Measurements from ENCODE around the gene HOXC5. TPM values are rescaled to one million over a fixed set of nuclear protein-coding genes. Genes with fewer than 3 reads are reported as not detected.

Gene HOXC5
- total and polyA plus RNA-seq, 12 donors: 0.01 TPM; not detected in 11

DNA sequence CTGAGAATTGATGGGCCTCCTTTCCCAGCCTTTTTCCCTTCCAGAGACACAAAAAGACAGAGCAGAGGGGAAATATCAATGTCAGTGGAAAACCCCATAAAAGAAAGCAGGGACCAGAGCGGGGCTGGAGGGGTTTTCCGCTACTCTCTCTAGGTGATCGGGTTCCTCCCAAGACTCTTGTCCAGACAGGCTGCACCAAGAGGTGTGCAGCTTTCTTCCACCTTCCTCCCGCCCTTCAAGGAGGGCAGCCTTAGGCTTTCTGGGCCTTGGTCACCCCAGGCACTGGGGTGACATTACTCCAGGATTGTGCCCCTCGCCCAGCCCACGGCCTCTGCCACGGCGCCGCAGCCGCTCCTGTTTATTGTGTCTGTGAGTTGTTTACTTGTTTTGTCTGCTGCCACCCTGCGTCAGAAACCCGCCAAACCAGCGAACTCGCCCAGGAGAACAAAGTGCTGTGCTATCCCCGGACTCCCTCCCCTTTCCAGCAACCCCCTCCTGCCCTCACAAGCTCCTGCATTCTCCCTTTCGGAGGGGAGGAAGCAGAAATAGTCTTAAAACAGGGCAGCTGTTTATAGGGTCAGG lies 11.3 kb upstream of the HOXC5 start:
- H3K4me1 ChIP-seq: peaks cover 5 to 35% (median 29%) of the 10 kb centered on the region in 9 donors
- DNase-seq: no peak
- no peak overlapping the region for H3K27ac ChIP-seq
- H3K27me3 ChIP-seq: peaks cover 6 to 100% (median 97%) of the 10 kb centered on the region in 7 donors
- WGBS, 2 donors: 44 to 51% methylated on average over 16 of the region's 16 CpGs
- TF ChIP-seq, protein P1, sequence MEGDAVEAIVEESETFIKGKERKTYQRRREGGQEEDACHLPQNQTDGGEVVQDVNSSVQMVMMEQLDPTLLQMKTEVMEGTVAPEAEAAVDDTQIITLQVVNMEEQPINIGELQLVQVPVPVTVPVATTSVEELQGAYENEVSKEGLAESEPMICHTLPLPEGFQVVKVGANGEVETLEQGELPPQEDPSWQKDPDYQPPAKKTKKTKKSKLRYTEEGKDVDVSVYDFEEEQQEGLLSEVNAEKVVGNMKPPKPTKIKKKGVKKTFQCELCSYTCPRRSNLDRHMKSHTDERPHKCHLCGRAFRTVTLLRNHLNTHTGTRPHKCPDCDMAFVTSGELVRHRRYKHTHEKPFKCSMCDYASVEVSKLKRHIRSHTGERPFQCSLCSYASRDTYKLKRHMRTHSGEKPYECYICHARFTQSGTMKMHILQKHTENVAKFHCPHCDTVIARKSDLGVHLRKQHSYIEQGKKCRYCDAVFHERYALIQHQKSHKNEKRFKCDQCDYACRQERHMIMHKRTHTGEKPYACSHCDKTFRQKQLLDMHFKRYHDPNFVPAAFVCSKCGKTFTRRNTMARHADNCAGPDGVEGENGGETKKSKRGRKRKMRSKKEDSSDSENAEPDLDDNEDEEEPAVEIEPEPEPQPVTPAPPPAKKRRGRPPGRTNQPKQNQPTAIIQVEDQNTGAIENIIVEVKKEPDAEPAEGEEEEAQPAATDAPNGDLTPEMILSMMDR (IDR thresholded peaks at IDR 0.05): no peak
- H3K4me3 ChIP-seq: no peak overlapping the region
- no peak for ATAC-seq
- no peaks in the 10 kb centered on the region for H3K9me3 ChIP-seq
- intact Hi-C loops (cut with DNase I): no loop called here
- H3K36me3 ChIP-seq: no peaks in the 10 kb centered on the region

DNA sequence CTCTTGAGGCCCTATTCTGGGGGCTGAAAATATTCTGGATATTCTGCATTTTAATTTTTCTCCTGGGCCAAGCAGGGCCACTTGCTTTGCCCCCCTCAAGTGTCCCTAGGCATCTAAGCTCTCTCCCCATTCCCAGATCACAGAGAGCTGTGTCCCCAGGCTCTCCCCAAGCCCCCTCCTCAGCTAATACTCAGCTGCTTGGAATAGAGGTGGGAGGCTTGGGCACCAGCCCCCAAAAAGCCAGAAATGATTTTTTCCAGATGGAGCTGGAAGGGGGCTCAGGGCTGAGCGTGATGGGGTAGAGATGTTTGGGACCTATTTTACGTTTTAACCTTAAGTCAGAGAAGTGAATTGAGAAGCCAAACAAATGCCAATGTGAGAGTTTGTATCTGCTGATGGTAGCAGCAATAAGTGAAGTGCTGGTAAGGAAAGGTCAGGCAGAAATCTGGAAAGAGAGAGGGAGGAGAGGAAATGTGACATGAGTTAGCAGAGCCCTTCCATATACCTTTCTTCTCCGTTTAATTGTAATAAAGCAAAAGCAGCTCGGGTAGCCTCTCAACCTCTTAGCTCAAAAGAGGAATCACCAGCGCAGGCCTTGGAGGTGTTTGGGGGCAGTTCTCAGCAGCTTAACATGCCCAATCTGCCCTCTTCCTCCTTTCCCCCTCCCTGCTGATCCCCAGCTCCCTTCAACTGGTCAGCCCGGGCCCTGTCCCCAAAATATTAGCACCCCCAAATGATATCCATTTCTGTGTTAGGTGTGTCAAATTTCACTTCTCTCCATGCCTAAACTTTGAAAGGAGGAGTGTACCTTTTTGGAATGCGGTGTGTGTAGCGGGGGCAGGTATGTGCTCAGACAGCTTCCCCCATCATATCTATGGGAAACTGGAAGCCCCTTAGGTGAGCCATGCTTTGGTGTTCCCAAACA lies 9.6 kb upstream of the HOXC5 start:
- intact Hi-C loops (cut with DNase I): no loop called here
- peaks cover 0 to 18% (median 16%) of the 10 kb centered on the region in 9 donors for H3K4me1 ChIP-seq
- peaks cover 17 to 100% (median 97%) of the 10 kb centered on the region in 7 donors for H3K27me3 ChIP-seq
- no peak for ATAC-seq
- H3K36me3 ChIP-seq: no peaks in the 10 kb centered on the region
- H3K9me3 ChIP-seq: no peaks in the 10 kb centered on the region
- TF ChIP-seq, protein P1 (IDR thresholded peaks at IDR 0.05): no peak
- H3K4me3 ChIP-seq: no peak overlapping the region
- WGBS, 2 donors: 50 to 54% methylated on average over 8 of the region's 8 CpGs
- no peak for DNase-seq
- no peak overlapping the region for H3K27ac ChIP-seq

DNA sequence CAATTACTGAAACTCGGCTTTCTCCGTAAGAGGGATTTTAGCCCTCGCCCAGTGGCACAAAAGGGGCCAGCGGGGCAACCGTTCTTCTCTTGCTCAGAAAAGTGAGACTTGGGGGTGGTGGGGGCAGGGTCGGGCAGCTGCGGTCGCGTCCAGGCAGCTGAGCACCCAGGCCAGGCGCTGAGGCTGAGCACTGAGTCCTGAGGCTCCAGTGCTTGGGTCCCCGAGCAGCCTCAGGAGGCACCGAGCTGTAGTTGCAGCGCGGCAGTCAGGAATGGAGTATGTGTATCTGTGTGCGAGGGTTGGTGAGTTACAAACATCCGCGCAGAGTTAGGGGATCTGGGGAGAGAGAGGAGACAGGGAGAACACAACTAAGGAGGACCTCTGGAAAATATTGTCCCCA lies 8.7 kb upstream of the HOXC5 start:
- ATAC-seq (no peak), DNase-seq (no peak)
- H3K9me3 ChIP-seq: no peaks in the 10 kb centered on the region
- H3K4me3 ChIP-seq: no peak overlapping the region
- no peaks in the 10 kb centered on the region for H3K36me3 ChIP-seq
- WGBS, 2 donors: 43 to 49% methylated on average over 17 of the region's 17 CpGs
- H3K4me1 ChIP-seq: peaks cover 0 to 17% (median 11%) of the 10 kb centered on the region in 9 donors
- TF ChIP-seq, protein P1 (IDR thresholded peaks at IDR 0.05): no peak
- no peak overlapping the region for H3K27ac ChIP-seq
- H3K27me3 ChIP-seq: peaks cover 25 to 100% (median 99%) of the 10 kb centered on the region in 7 donors
- intact Hi-C loops (cut with DNase I): no loop called here

DNA sequence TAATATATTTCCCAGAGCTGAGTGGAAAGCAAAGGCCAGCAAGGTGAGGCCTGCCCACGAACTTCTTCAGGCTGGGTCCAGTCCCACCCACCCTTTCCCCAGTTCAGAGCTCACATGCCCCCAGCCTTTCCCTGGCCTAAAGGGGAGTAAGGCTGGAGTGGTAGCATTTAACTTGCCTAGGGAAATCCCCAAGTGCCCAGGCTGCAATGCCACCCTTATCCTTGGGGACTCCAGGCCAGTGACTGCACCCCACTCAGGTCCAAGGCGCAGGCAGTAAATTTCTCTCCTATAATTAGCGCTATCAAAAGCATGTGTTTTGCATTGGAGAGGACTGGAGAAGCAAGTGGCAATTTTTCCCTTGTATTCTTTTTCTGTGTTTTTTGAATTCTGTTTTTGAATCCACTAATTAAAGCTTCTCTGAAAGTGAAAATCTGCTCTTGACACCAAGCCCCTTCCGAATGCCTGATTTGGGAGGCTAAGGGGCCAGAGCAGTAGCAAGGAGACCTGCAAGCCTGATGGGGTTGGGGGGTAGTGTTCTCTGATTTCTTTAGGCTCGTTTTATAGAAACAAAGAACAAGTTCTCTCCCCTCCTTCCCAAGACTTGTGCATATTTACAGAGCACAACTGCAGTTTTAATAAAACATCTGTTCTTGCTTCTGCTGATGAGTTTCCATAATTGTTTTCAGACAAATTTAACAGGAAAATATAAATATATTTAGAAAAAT lies 8.1 kb upstream of the HOXC5 start:
- ATAC-seq (no peak), DNase-seq (no peak)
- 40 to 49% methylated on average over 5 of the region's 5 CpGs for WGBS, 2 donors
- H3K27ac ChIP-seq: no peak overlapping the region
- no peaks in the 10 kb centered on the region for H3K9me3 ChIP-seq
- TF ChIP-seq, protein P1 (IDR thresholded peaks at IDR 0.05): no peak
- intact Hi-C loops (cut with DNase I): no loop called here
- H3K27me3 ChIP-seq: peaks cover 31 to 100% (median 99%) of the 10 kb centered on the region in 7 donors
- peaks cover 0 to 15% (median 8%) of the 10 kb centered on the region in 9 donors for H3K4me1 ChIP-seq
- no peaks in the 10 kb centered on the region for H3K36me3 ChIP-seq
- H3K4me3 ChIP-seq: no peak overlapping the region
